SKM-1 (cell line): Measurements from ENCODE around the gene MED10.
"Not testable (repeated sequence)": the region's sequence is repeated elsewhere in the genome, so short reads cannot be mapped to it uniquely, and the experiment has no call there.

Experiments used
- DNase-seq: peaks from one replicate; lab custom pipeline; 2025; ENCODE audit not compliant: unreplicated experiment; lab: John Stamatoyannopoulos, UW

MED10 gene

GRCh38 chr5:6376974-6377520 lies 1.3 kb downstream of the MED10 start:
- DNase-seq, result no peak

- no peak for DNase-seq
These were observed 5.1 kb downstream of the MED10 start for GRCh38 chr5:6373081-6373846.

GRCh38 chr5:6372251-6373080 lies 5.9 kb downstream of the MED10 start:
- DNase-seq, result no peak

DNA sequence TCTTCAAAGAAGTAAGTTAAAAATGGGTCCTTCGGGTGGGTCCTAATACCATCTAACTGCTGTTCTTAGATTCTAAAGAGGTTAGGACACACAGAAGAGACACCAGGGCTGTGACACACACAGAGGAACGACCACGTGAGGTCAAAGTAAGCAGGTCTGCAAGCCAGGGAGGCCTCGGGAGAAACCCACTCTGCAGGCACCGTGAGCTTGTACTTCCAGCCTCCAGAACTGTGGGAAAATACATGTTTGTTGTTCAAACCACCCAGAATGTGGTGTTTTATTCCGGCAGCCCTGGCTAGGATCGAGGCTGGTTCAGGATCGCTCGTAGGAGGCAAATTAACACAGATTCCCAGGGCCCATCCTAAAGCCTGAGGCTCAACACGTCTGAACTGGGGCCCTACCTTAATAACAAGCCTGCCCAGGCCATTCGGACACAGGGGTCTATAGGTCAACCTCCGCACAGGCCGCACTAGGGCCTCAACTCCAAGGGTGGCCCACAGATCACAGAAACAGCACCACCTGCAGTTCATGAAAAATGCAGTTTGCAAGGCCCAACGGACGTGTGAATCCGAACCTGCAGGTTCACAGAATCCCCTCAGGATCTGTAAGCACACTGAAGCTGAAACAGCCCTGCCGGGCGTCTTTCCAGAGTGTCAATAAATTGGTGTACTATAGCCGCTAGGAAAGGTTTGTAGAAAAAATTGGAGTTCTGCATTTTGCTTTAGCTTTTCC lies 7.1 kb downstream of the MED10 start:
- DNase-seq, result no peak

DNA sequence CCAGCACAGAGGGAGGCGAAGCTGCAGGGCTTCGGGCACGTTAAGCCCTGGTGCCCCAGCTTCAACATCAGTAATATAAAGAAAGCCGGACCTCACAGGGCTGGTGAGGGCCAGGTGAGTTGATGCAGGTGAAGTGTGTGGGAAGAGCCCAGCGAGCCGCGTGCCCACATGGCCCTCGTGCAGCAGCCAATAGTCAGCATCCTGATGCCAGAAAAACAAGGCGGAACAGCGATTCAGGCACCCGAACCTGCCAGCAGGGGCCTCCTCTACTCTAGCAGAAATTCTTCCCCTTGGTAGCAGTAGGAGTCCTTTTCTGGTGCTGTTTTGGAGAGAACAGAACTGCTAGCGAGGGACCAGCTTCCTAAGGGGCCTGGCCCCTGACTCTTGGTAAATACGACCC lies 7.8 kb downstream of the MED10 start:
- no peak for DNase-seq

DNA sequence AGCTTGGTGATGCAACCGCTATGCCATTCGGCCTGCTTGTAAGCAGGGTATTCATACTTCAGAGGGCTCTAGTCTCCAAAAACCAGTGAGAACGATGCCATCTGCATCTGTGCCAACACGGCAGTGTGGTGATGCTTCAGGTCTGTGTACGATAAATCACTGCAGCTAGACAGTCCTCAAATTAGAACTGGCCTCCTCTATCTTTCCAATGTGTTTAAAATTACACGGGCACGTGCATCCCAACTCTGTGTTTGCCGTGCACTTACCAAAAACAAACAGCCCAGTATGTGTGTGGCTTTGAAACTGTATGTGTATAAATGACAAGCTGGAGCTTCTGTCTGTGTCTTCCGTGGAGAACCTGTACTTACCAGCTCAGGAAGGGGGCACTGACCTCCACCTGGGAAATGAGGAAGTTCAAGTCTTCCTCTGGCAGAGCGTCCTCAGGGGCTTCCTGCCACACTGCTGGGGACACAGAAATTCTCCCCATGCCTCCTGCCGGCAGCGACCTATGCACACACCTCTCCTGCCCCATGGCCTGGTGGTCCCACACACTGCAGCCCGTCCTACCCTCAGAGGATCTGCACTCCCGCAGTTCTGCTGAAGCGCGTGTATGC lies 12.3 kb downstream of the MED10 start:
- DNase-seq, result no peak

GRCh38 chr5:6365142-6365976 lies 13.0 kb downstream of the MED10 start:
- DNase-seq, result no peak

DNA sequence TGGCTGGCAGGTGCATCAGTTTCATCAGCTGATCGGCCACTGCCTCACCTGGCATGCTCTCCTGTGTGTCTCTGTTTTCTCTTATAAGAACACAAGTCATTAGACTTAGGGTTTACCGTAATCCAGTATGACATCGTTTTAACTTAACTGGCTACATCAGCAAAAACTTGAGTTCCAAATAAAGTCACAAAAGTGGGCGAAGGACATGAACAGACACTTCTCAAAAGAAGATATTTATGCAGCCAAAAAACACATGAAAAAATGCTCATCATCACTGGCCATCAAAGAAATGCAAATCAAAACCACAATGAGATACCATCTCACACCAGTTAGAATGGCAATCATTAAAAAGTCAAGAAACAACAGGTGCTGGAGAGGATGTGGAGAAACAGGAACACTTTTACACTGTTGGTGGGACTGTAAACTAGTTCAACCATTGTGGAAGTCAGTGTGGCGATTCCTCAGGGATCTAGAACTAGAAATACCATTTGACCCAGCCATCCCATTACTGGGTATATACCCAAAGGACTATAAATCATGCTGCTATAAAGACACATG lies 14.8 kb downstream of the MED10 start:
- DNase-seq, result not testable (repeated sequence)

DNA sequence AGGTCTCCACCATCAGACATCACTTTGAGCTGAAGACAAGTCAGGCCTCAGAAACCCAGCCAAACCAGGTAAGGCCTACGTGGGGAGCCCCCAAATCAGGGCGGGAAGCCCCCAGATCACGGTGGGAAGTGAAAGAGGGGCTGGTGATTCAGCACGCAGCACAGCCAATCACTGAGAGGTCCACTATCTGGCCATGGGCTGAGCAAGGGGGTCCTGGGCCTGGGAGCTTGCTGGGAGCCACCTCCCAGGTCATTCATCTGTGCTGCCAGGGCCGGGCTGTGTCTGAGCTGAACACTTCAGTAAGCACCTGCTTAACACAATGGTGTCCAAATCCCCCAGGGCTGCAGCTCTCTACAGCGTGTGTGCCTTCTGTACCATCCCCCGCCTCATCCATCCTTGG lies 15.5 kb downstream of the MED10 start:
- no peak for DNase-seq

- DNase-seq, result no peak
These were observed 17.2 kb downstream of the MED10 start for GRCh38 chr5:6361101-6361500.

- DNase-seq, result no peak
These were observed 17.8 kb downstream of the MED10 start for GRCh38 chr5:6360323-6361072.

DNA sequence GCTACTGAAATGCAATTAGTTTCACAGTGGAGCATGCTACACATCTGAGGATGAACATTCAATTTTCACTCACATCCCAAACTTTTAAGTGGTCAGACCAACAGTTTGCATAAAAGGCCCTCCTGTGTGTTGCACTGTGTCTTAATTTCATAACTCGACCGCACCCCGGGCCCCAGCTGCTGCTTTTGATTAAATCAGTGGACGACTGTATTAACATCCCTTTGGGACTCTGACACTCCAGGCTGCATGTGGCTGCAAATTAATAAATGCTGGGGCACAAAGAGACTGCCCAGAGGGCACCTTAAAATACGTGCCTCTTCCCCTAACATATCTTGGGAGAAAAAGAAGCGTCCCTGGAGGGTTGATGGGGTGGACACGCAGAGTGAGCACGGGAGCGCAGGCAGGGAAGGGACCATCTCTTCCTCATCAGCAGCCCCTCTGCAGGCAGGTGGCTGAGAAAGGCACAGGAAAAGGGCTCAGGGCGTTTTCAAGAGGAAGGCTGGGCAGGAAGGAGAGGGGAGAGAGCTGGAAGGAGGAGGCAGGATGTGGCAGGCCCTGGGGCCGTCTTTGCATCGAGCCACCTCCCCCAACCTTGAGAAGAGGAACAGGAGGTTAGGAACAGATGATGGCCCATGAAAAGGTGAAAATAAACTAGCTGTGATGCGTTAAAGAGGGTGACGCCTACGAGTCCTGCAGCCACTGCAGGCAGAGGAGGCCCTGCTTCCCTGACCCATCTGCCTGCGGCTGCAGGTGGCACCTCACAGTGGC lies 18.6 kb downstream of the MED10 start:
- DNase-seq, result no peak

- DNase-seq, result no peak
These were observed 19.9 kb downstream of the MED10 start for GRCh38 chr5:6358434-6358820.

GRCh38 chr5:6357817-6358433 lies 20.4 kb downstream of the MED10 start:
- DNase-seq, result not testable (repeated sequence)

DNA sequence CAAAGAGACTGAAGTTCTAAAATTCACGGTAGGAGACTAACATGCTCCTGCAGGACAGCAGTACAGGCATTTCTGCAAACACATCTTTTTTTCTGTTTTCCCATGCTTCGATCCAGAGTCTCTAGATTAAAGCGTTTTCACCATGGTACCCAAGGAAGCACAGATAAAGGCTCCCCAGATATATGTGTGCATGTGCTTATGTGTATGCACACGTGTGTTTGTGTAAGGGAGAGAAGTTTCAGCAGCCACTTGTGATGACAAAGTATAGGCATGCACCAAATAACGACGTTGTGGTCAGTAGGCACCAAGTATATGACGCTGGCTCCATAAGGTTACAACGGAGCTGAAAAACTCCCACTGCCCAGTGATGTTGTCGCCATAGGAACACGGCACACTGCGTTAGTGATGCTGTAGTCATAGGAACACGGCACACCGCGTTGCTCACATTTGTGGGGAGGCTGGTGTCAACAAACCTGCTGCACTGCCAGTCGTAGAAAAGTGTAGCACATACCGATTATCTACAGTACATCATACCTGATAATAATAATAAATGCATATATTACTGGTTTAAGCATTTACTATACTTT lies 21.7 kb downstream of the MED10 start:
- DNase-seq, result no peak

- DNase-seq, result no peak
These were observed 23.1 kb downstream of the MED10 start for GRCh38 chr5:6355294-6355693.

DNA sequence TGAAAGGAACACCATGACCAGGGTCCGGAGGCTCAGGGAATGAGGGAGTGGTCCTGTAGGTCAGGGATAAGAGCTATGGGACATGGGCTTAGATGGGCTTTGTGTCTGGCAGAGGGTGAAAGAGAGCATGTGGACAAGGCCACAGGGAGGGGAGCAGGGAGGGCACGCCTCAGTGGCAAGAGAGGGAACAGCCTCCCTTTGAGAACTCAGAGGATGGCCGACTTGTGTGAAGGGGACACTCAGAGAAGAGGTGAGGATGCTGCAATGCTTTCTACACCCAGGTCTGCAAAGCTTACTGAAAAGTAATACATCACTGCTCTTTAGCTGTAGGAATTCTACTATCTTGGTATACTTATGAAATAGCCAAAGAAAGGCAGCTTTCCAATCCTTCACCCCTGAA lies 23.5 kb downstream of the MED10 start:
- no peak for DNase-seq
